ENCODE measurements around the gene CFAP47.
"Not testable (repeated sequence)": the region's sequence is repeated elsewhere in the genome, so short reads cannot be mapped to it uniquely, and the experiment has no call there.

Gene CFAP47

GRCh38 chrX:36083256-36083655 is 163.7 kb downstream of the CFAP47 start:
- Histone ChIP-seq H3K9ac (ENCODE audit: low read length) (no peak overlapping the region), H3K9me3 (ENCODE audit: insufficient read depth, low read depth, low read length) (no peaks in the 10 kb centered on the region)
- no CpG with 5 or more reads among the region's 1 CpG for WGBS (ENCODE audit: extremely low coverage, insufficient coverage, insufficient read length)

GRCh38 chrX:36087366-36087765 is 167.8 kb downstream of the CFAP47 start:
- H3K4me2 ChIP-seq (ENCODE audit: low read length) = no peak overlapping the region
- no peak overlapping the region for H2AFZ ChIP-seq (ENCODE audit: insufficient read depth, low read length, poor library complexity)
- H2AK5ac ChIP-seq (ENCODE audit: low read length) = no peak overlapping the region
- H3K79me2 ChIP-seq (ENCODE audit: control insufficient read depth, insufficient read depth, low read length, poor library complexity) = no peaks in the 10 kb centered on the region
- H3K14ac ChIP-seq (ENCODE audit: low read length) = no peak overlapping the region
- no peak overlapping the region for H4K12ac ChIP-seq (ENCODE audit: low read depth, low read length)
- no peak overlapping the region for H4K91ac ChIP-seq (ENCODE audit: low read depth, low read length)
- H3K79me1 ChIP-seq (ENCODE audit: low read length) = no peaks in the 10 kb centered on the region
- H3K4ac ChIP-seq (ENCODE audit: low read depth, low read length) = no peak overlapping the region
- H3K4me1 ChIP-seq (ENCODE audit: control insufficient read depth in 1 of 2, insufficient read depth in 2 of 2, low read length in 2 of 2) = no peaks in the 10 kb centered on the region
- H2BK120ac ChIP-seq (ENCODE audit: insufficient read depth, low read length, poor library complexity) = no peak overlapping the region
- H2BK5ac ChIP-seq (ENCODE audit: low read depth, low read length, poor library complexity) = no peak overlapping the region
- no peak overlapping the region for H4K8ac ChIP-seq (ENCODE audit: low read depth, low read length)
- H3K18ac ChIP-seq (ENCODE audit: low read length) = no peak overlapping the region
- H2BK12ac ChIP-seq (ENCODE audit: low read length) = no peak overlapping the region
- no peak for DNase-seq
- H3K9me3 ChIP-seq (ENCODE audit: insufficient read depth, low read depth, low read length) = no peaks in the 10 kb centered on the region
- no peaks in the 10 kb centered on the region for H3K36me3 ChIP-seq (ENCODE audit: control insufficient read depth in 1 of 2, insufficient read depth in 2 of 2, low read length in 2 of 2)
- H3K27me3 ChIP-seq (ENCODE audit: insufficient read depth, low read length) = no peaks in the 10 kb centered on the region
- WGBS (ENCODE audit: extremely low coverage, insufficient coverage, insufficient read length) = no CpG with 5 or more reads among the region's 2 CpGs
- no peak overlapping the region for H3K23ac ChIP-seq (ENCODE audit: low read length)
- H3K27ac ChIP-seq (ENCODE audit: low read depth, low read length) = no peak overlapping the region
- no peak overlapping the region for H3K4me3 ChIP-seq (ENCODE audit: low read depth, low read length)
- no peak overlapping the region for H3K9ac ChIP-seq (ENCODE audit: low read length)

More at GRCh38 chrX:36083256-36083655, 163.7 kb downstream of the CFAP47 start:
- Histone ChIP-seq H2BK5ac (ENCODE audit: low read depth, low read length, poor library complexity) (no peak overlapping the region), H3K27ac (ENCODE audit: low read depth, low read length) (no peak overlapping the region), H2BK12ac (ENCODE audit: low read length) (no peak overlapping the region), H4K12ac (ENCODE audit: low read depth, low read length) (no peak overlapping the region), H2BK120ac (ENCODE audit: insufficient read depth, low read length, poor library complexity) (no peak overlapping the region), H3K36me3 (ENCODE audit: control insufficient read depth in 1 of 2, insufficient read depth in 2 of 2, low read length in 2 of 2) (no peaks in the 10 kb centered on the region), H3K27me3 (ENCODE audit: insufficient read depth, low read length) (no peaks in the 10 kb centered on the region), H3K18ac (ENCODE audit: low read length) (no peak overlapping the region), H4K91ac (ENCODE audit: low read depth, low read length) (no peak overlapping the region), H2AK5ac (ENCODE audit: low read length) (no peak overlapping the region), H2AFZ (ENCODE audit: insufficient read depth, low read length, poor library complexity) (no peak overlapping the region), H3K4me3 (ENCODE audit: low read depth, low read length) (no peak overlapping the region), H4K8ac (ENCODE audit: low read depth, low read length) (no peak overlapping the region), H3K4me2 (ENCODE audit: low read length) (no peak overlapping the region), H3K14ac (ENCODE audit: low read length) (no peak overlapping the region), H3K4me1 (ENCODE audit: control insufficient read depth in 1 of 2, insufficient read depth in 2 of 2, low read length in 2 of 2) (no peaks in the 10 kb centered on the region), H3K4ac (ENCODE audit: low read depth, low read length) (no peak overlapping the region), H3K79me1 (ENCODE audit: low read length) (no peaks in the 10 kb centered on the region), H3K79me2 (ENCODE audit: control insufficient read depth, insufficient read depth, low read length, poor library complexity) (no peaks in the 10 kb centered on the region), H3K23ac (ENCODE audit: low read length) (no peak overlapping the region)
- DNase-seq = no peak

DNA sequence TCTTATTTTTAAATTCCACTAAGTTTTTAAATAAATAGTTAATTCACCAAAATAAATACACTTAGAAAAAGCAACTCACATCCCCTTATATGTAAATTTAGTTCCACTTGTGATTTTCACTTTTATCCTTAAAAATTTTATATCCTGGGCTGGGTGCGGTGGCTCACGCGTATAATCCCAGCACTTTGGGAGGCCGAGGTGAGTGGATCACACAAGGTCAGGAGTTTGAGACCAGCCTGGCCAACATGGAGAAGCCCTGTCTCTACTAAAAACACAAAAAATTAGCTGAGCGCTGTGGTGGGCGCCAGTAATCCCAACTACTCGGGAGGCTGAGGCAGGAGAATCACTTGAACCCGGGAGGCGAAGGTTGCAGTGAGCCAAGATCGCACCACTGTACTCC is 169.4 kb downstream of the CFAP47 start:
- H3K9ac ChIP-seq (ENCODE audit: low read length); H3K4me1 ChIP-seq (ENCODE audit: control insufficient read depth in 1 of 2, insufficient read depth in 2 of 2, low read length in 2 of 2); H2BK120ac ChIP-seq (ENCODE audit: insufficient read depth, low read length, poor library complexity); H3K36me3 ChIP-seq (ENCODE audit: control insufficient read depth in 1 of 2, insufficient read depth in 2 of 2, low read length in 2 of 2); H2AFZ ChIP-seq (ENCODE audit: insufficient read depth, low read length, poor library complexity); H3K23ac ChIP-seq (ENCODE audit: low read length); H3K9me3 ChIP-seq (ENCODE audit: insufficient read depth, low read depth, low read length); H2AK5ac ChIP-seq (ENCODE audit: low read length); H2BK5ac ChIP-seq (ENCODE audit: low read depth, low read length, poor library complexity); H3K14ac ChIP-seq (ENCODE audit: low read length); H3K4me2 ChIP-seq (ENCODE audit: low read length); H3K4ac ChIP-seq (ENCODE audit: low read depth, low read length); H3K18ac ChIP-seq (ENCODE audit: low read length); DNase-seq; H3K27me3 ChIP-seq (ENCODE audit: insufficient read depth, low read length); H2BK12ac ChIP-seq (ENCODE audit: low read length); H4K91ac ChIP-seq (ENCODE audit: low read depth, low read length); H4K12ac ChIP-seq (ENCODE audit: low read depth, low read length); H3K79me2 ChIP-seq (ENCODE audit: control insufficient read depth, insufficient read depth, low read length, poor library complexity); H3K79me1 ChIP-seq (ENCODE audit: low read length); H3K27ac ChIP-seq (ENCODE audit: low read depth, low read length); H3K4me3 ChIP-seq (ENCODE audit: low read depth, low read length); H4K8ac ChIP-seq (ENCODE audit: low read depth, low read length): not testable (repeated sequence)
- no CpG with 5 or more reads among the region's 10 CpGs for WGBS (ENCODE audit: extremely low coverage, insufficient coverage, insufficient read length)

DNA sequence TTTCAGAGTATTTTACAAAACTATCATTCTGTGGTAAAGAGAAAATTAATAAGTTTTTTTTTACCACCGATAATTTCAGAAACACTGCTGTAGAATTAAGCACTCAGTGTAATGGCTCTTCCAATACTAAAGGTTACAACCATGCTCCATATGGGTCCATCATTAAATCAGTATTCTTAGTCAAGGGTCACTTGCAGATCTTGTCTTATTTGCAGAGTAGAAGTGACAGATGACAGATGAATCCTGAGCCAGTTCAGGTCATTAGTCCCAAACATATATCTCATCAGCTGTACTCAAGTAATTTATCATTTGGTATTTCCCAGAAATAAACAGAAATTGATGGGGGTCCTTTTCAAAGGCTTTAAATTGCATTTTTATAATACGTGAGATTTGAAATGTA is 182.9 kb downstream of the CFAP47 start:
- H4K91ac ChIP-seq (ENCODE audit: low read depth, low read length) = no peak overlapping the region
- no CpG with 5 or more reads among the region's 2 CpGs for WGBS (ENCODE audit: extremely low coverage, insufficient coverage, insufficient read length)
- no peaks in the 10 kb centered on the region for H3K9me3 ChIP-seq (ENCODE audit: insufficient read depth, low read depth, low read length)
- H2BK5ac ChIP-seq (ENCODE audit: low read depth, low read length, poor library complexity) = no peak overlapping the region
- no peaks in the 10 kb centered on the region for H3K4me1 ChIP-seq (ENCODE audit: control insufficient read depth in 1 of 2, insufficient read depth in 2 of 2, low read length in 2 of 2)
- no peaks in the 10 kb centered on the region for H3K79me1 ChIP-seq (ENCODE audit: low read length)
- DNase-seq = no peak
- H3K36me3 ChIP-seq (ENCODE audit: control insufficient read depth in 1 of 2, insufficient read depth in 2 of 2, low read length in 2 of 2) = no peaks in the 10 kb centered on the region
- no peak overlapping the region for H3K23ac ChIP-seq (ENCODE audit: low read length)
- no peak overlapping the region for H2AFZ ChIP-seq (ENCODE audit: insufficient read depth, low read length, poor library complexity)
- H3K14ac ChIP-seq (ENCODE audit: low read length) = no peak overlapping the region
- no peak overlapping the region for H2BK12ac ChIP-seq (ENCODE audit: low read length)
- no peak overlapping the region for H3K9ac ChIP-seq (ENCODE audit: low read length)
- H3K4ac ChIP-seq (ENCODE audit: low read depth, low read length) = no peak overlapping the region
- no peak overlapping the region for H2BK120ac ChIP-seq (ENCODE audit: insufficient read depth, low read length, poor library complexity)
- H3K79me2 ChIP-seq (ENCODE audit: control insufficient read depth, insufficient read depth, low read length, poor library complexity) = no peaks in the 10 kb centered on the region
- H3K27ac ChIP-seq (ENCODE audit: low read depth, low read length) = no peak overlapping the region
- H3K27me3 ChIP-seq (ENCODE audit: insufficient read depth, low read length) = no peaks in the 10 kb centered on the region
- no peak overlapping the region for H4K12ac ChIP-seq (ENCODE audit: low read depth, low read length)
- no peak overlapping the region for H3K4me2 ChIP-seq (ENCODE audit: low read length)
- H2AK5ac ChIP-seq (ENCODE audit: low read length) = no peak overlapping the region
- H4K8ac ChIP-seq (ENCODE audit: low read depth, low read length) = no peak overlapping the region
- H3K4me3 ChIP-seq (ENCODE audit: low read depth, low read length) = no peak overlapping the region
- H3K18ac ChIP-seq (ENCODE audit: low read length) = no peak overlapping the region

All from trophoblast cell (in vitro differentiated cells and primary cell).